Measurements from ENCODE around the gene KCNMA1. TPM values are rescaled to one million over a fixed set of nuclear protein-coding genes. Genes with fewer than 3 reads are reported as not detected.

KCNMA1 gene
- total RNA-seq, 3 donors from 2014 or later (not counting 1 experiment from before 2014, with no cell fraction given): 0.40 to 1.8 (median 0.63) TPM

DNA sequence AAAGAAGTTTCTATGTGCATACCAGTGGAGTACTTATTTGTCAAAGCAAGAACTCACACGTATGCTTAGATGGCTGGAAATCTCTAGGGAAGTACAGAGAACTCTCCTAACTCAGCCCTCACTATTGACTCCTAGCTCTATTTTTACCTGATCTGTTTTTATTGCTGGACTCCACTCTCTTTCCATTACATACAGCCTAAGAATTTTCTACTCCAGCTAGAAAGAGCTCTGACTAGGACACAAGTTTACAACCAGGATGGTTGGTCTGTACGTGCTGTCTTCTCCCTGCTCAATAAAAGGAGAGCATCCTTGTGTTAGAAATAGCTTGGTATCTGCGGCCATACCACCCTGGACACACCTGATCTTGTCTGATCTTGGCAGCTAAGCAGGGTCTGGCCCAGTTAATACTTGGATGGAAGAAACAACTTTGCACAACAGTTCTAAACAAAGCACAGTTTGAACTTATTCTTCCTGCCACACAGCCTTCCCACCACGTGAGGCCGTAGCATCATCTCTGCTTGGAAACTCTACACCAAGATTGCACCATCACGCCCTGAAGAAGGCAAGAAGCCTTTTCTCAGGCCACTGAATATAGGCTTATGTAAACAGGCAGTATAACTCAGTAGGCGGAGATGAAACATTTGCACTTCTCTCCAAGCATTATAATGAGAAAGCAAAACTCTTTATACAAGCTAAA, 50.7 kb downstream of the KCNMA1 start:
- Histone ChIP-seq H3K27ac (ENCODE audit: low read length) (no peak overlapping the region), H3K36me3 (ENCODE audit: control insufficient read depth, insufficient read depth, low read length) (no peaks in the 10 kb centered on the region)
- H3K27ac Mint-ChIP-seq: no peak overlapping the region

DNA sequence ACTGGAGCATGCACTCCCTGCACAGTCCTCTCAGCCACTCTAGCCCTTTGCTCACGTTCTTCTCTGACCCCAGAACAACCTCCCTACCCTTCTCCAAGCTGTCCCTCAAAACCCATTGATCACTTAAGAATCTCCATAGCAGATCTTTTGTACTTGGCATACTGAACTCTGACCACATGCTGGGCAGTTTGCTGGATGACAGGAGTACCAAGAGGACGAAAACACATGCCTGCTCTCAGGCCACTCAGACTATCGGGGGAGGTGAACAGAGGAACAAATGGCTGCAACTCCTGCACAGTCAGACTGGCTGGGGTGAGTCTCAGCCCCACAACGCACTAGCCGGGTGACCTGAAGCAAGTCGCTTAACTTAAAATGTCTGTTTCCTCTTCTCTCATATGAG, 52.7 kb downstream of the KCNMA1 start:
- ATAC-seq (no peak), DNase-seq (no peak)
- Mint-ChIP-seq H3K9me3 (no peaks in the 10 kb centered on the region), H3K27ac (no peak overlapping the region), H3K27me3 (ENCODE audit: low read depth in 2 of 2) (no peaks in the 10 kb centered on the region), H3K4me1 (peaks cover 16 to 17% of the 10 kb centered on the region in 2 donors), H3K36me3 (no peaks in the 10 kb centered on the region), H3K4me3 (no peak overlapping the region)
- TF ChIP-seq CTCF (IDR thresholded peaks at IDR 0.05): no peak
- Histone ChIP-seq H3K36me3 (ENCODE audit: control insufficient read depth, insufficient read depth, low read length) (no peaks in the 10 kb centered on the region), H3K27ac (ENCODE audit: low read length) (no peak overlapping the region), H3K27me3 (ENCODE audit: control insufficient read depth, insufficient read depth, low read length) (no peaks in the 10 kb centered on the region), H3K9me3 (ENCODE audit: control insufficient read depth, insufficient read depth, low read length) (no peaks in the 10 kb centered on the region), H3K4me1 (ENCODE audit: control insufficient read depth, insufficient read depth, low read length) (peaks cover 10% of the 10 kb centered on the region), H3K4me3 (ENCODE audit: low read length) (no peak overlapping the region)
- intact Hi-C loops (cut with micrococcal nuclease): no loop called here
- 89% methylated on average over 6 of the region's 6 CpGs for WGBS (ENCODE audit: insufficient coverage)

More for the DNA sequence above, 50.7 kb downstream of the KCNMA1 start:
- Histone ChIP-seq H3K27me3 (ENCODE audit: control insufficient read depth, insufficient read depth, low read length) (no peaks in the 10 kb centered on the region), H3K4me1 (ENCODE audit: control insufficient read depth, insufficient read depth, low read length) (peaks cover 10% of the 10 kb centered on the region), H3K4me3 (ENCODE audit: low read length) (no peak overlapping the region), H3K9me3 (ENCODE audit: control insufficient read depth, insufficient read depth, low read length) (no peaks in the 10 kb centered on the region)
- no peak for TF ChIP-seq CTCF (IDR thresholded peaks at IDR 0.05)
- DNase-seq: no peak
- intact Hi-C loops (cut with micrococcal nuclease): no loop called here
- H3K27me3 Mint-ChIP-seq (ENCODE audit: low read depth in 2 of 2): no peaks in the 10 kb centered on the region
- H3K9me3 Mint-ChIP-seq: no peaks in the 10 kb centered on the region
- WGBS (ENCODE audit: insufficient coverage): 89% methylated on average over 7 of the region's 7 CpGs
- no peaks in the 10 kb centered on the region for H3K36me3 Mint-ChIP-seq
- no peak overlapping the region for H3K4me3 Mint-ChIP-seq
- ATAC-seq: no peak
- peaks cover 16 to 17% of the 10 kb centered on the region in 2 donors for H3K4me1 Mint-ChIP-seq

- peaks cover 16 to 17% of the 10 kb centered on the region in 2 donors for H3K4me1 Mint-ChIP-seq
- Histone ChIP-seq H3K27me3 (ENCODE audit: control insufficient read depth, insufficient read depth, low read length) (no peaks in the 10 kb centered on the region), H3K36me3 (ENCODE audit: control insufficient read depth, insufficient read depth, low read length) (no peaks in the 10 kb centered on the region), H3K9me3 (ENCODE audit: control insufficient read depth, insufficient read depth, low read length) (no peaks in the 10 kb centered on the region), H3K4me1 (ENCODE audit: control insufficient read depth, insufficient read depth, low read length) (peaks cover 10% of the 10 kb centered on the region), H3K4me3 (ENCODE audit: low read length) (no peak overlapping the region), H3K27ac (ENCODE audit: low read length) (no peak overlapping the region)
- DNase-seq (no peak), ATAC-seq (no peak)
- no peaks in the 10 kb centered on the region for H3K27me3 Mint-ChIP-seq (ENCODE audit: low read depth in 2 of 2)
- no peak overlapping the region for H3K4me3 Mint-ChIP-seq
- no peaks in the 10 kb centered on the region for H3K36me3 Mint-ChIP-seq
- no peaks in the 10 kb centered on the region for H3K9me3 Mint-ChIP-seq
- no peak overlapping the region for H3K27ac Mint-ChIP-seq
- TF ChIP-seq CTCF (IDR thresholded peaks at IDR 0.05): no peak
- intact Hi-C loops (cut with micrococcal nuclease): no loop called here
These were observed 54.1 kb downstream of the KCNMA1 start for GRCh38 chr10:77583527-77583926.

- no peak for TF ChIP-seq CTCF (IDR thresholded peaks at IDR 0.05)
- Mint-ChIP-seq H3K27ac (no peak overlapping the region), H3K27me3 (ENCODE audit: low read depth in 2 of 2) (no peaks in the 10 kb centered on the region), H3K4me3 (no peak overlapping the region), H3K36me3 (no peaks in the 10 kb centered on the region), H3K9me3 (no peaks in the 10 kb centered on the region), H3K4me1 (peaks cover 16 to 17% of the 10 kb centered on the region in 2 donors)
- Histone ChIP-seq H3K27me3 (ENCODE audit: control insufficient read depth, insufficient read depth, low read length) (no peaks in the 10 kb centered on the region), H3K27ac (ENCODE audit: low read length) (no peak overlapping the region), H3K4me1 (ENCODE audit: control insufficient read depth, insufficient read depth, low read length) (peaks cover 10% of the 10 kb centered on the region), H3K9me3 (ENCODE audit: control insufficient read depth, insufficient read depth, low read length) (no peaks in the 10 kb centered on the region), H3K36me3 (ENCODE audit: control insufficient read depth, insufficient read depth, low read length) (no peaks in the 10 kb centered on the region), H3K4me3 (ENCODE audit: low read length) (no peak overlapping the region)
- WGBS (ENCODE audit: insufficient coverage): 80% methylated on average over 4 of the region's 4 CpGs
- ATAC-seq (peak in 2 of 3 donors; percentile 53 to 59), DNase-seq (no peak)
- intact Hi-C loops (cut with micrococcal nuclease): no loop called here
These were observed 54.9 kb downstream of the KCNMA1 start for GRCh38 chr10:77582710-77583115.
